ENCODE results near the gene RNF11.
"Not testable (repeated sequence)": the region's sequence is repeated elsewhere in the genome, so short reads cannot be mapped to it uniquely, and the experiment has no call there.

The RNF11 gene

GRCh38 chr1:51217101-51217500 lies 19.0 kb upstream of the RNF11 start:
- no peak for TF ChIP-seq CTCF (IDR thresholded peaks at IDR 0.05; ENCODE audit: insufficient read depth, low read depth, low read length, missing control alignments)
- DNase-seq (ENCODE audit: low read depth) = no peak
- no peak overlapping the region for H3K4me3 ChIP-seq (ENCODE audit: low read depth, low read length)

GRCh38 chr1:51218570-51218969 lies 17.5 kb upstream of the RNF11 start:
- no peak for DNase-seq (ENCODE audit: low read depth)
- TF ChIP-seq CTCF (IDR thresholded peaks at IDR 0.05; ENCODE audit: insufficient read depth, low read depth, low read length, missing control alignments) = no peak
- H3K4me3 ChIP-seq (ENCODE audit: low read depth, low read length) = no peak overlapping the region

GRCh38 chr1:51219022-51219421 lies 17.1 kb upstream of the RNF11 start:
- no peak for DNase-seq (ENCODE audit: low read depth)
- H3K4me3 ChIP-seq (ENCODE audit: low read depth, low read length) = no peak overlapping the region
- TF ChIP-seq CTCF (IDR thresholded peaks at IDR 0.05; ENCODE audit: insufficient read depth, low read depth, low read length, missing control alignments) = no peak

- not testable (repeated sequence) for DNase-seq (ENCODE audit: low read depth); H3K4me3 ChIP-seq (ENCODE audit: low read depth, low read length)
Observed at GRCh38 chr1:51221529-51221928, 14.5 kb upstream of the RNF11 start.

- DNase-seq (ENCODE audit: low read depth) = no peak
- TF ChIP-seq CTCF (IDR thresholded peaks at IDR 0.05; ENCODE audit: insufficient read depth, low read depth, low read length, missing control alignments) = no peak
- no peak overlapping the region for H3K4me3 ChIP-seq (ENCODE audit: low read depth, low read length)
Observed at GRCh38 chr1:51222136-51222787, 13.8 kb upstream of the RNF11 start.

GRCh38 chr1:51222809-51223208 lies 13.3 kb upstream of the RNF11 start:
- H3K4me3 ChIP-seq (ENCODE audit: low read depth, low read length) = no peak overlapping the region
- no peak for TF ChIP-seq CTCF (IDR thresholded peaks at IDR 0.05; ENCODE audit: insufficient read depth, low read depth, low read length, missing control alignments)

GRCh38 chr1:51224255-51224654 lies 11.8 kb upstream of the RNF11 start:
- DNase-seq (ENCODE audit: low read depth) = no peak
- H3K4me3 ChIP-seq (ENCODE audit: low read depth, low read length) = no peak overlapping the region
- no peak for TF ChIP-seq CTCF (IDR thresholded peaks at IDR 0.05; ENCODE audit: insufficient read depth, low read depth, low read length, missing control alignments)

More at GRCh38 chr1:51222809-51223208, 13.3 kb upstream of the RNF11 start:
- DNase-seq (ENCODE audit: low read depth) = no peak

GRCh38 chr1:51227231-51227960 lies 8.7 kb upstream of the RNF11 start:
- DNase-seq (ENCODE audit: low read depth); H3K4me3 ChIP-seq (ENCODE audit: low read depth, low read length): not testable (repeated sequence)

- DNase-seq (ENCODE audit: low read depth); H3K4me3 ChIP-seq (ENCODE audit: low read depth, low read length): not testable (repeated sequence)
Observed at GRCh38 chr1:51228471-51228870, 7.6 kb upstream of the RNF11 start.

Measured in GM12865 (cell line).